Measurements from ENCODE around the gene GIT1. TPM values are rescaled to one million over a fixed set of nuclear protein-coding genes. Genes with fewer than 3 reads are reported as not detected.

The GIT1 gene
- total and polyA plus RNA-seq, 9 of the 15 experiments (the other 6 are each of a cell fraction or from before 2014, with no cell fraction given) = 0.35 to 35.3 (median 17.1) TPM

DNA sequence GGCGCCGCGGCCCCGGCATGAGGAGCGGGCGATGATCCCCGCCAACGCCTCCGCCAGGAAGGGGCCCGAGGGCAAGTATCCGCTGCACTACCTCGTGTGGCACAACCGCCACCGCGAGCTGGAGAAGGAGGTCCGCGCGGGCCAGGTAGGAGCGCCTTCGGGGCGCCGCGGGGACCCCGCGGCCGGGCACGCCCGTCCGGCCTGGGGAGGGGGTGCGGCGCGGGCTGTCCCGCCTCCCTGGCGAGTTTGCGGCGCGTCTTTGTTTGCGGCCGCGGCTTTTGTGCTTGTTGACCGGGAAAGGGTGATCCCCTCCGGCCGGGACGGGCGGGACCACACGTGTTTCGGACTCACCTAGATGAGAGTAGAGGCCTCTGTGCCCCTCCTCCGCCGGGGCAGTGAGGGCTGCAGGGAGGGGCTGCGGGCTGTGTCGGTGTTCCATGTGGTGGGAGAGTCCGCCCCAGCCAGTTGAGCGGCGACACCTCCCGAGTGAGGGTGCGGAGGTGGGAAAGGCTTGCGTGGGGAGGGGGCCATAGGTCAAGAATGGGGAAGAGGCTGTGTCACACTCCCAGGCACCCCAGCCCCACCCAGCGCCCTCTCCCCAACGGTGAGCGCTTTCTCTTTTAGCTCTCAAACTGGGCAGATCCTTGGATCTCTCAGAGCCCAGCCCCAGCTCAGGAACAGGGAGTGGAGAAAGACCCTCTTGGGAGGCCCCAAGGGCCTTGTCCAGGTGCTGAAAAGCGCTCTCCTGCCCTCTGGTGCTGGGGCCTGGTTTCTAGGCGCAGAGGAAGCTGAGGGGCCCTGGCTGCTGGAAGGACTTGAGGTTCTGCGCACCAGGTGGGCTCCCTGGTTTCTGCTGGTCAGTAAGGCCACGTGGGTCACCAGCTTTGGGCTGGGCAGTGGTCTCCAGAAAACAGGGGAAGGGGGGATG is 4.4 kb upstream of the GIT1 start (continued):
- TF ChIP-seq, protein P1, sequence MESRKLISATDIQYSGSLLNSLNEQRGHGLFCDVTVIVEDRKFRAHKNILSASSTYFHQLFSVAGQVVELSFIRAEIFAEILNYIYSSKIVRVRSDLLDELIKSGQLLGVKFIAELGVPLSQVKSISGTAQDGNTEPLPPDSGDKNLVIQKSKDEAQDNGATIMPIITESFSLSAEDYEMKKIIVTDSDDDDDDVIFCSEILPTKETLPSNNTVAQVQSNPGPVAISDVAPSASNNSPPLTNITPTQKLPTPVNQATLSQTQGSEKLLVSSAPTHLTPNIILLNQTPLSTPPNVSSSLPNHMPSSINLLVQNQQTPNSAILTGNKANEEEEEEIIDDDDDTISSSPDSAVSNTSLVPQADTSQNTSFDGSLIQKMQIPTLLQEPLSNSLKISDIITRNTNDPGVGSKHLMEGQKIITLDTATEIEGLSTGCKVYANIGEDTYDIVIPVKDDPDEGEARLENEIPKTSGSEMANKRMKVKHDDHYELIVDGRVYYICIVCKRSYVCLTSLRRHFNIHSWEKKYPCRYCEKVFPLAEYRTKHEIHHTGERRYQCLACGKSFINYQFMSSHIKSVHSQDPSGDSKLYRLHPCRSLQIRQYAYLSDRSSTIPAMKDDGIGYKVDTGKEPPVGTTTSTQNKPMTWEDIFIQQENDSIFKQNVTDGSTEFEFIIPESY (CRISPR knock-in tag; IDR thresholded peaks at IDR 0.05) = no peak
- TF ChIP-seq ARHGAP35 (IDR thresholded peaks at IDR 0.05; ENCODE audit: partially characterized antibody) (peak; percentile 19), NCOA6 (IDR thresholded peaks at IDR 0.05) (peak; percentile 87), HIVEP1 (CRISPR knock-in tag; IDR thresholded peaks at IDR 0.05) (no peak), ZNF561 (CRISPR knock-in tag; conservative IDR thresholded peaks at IDR 0.05) (no peak), ETV6 (IDR thresholded peaks at IDR 0.05; ENCODE audit: borderline replicate concordance in 1 of 2, low read depth in 2 of 2, low read length in 1 of 2) (no peak), ETV6 (CRISPR knock-in tag; IDR thresholded peaks at IDR 0.05; ENCODE audit: borderline replicate concordance) (no peak; the same call in 1 of the 2 replicates), MECOM (CRISPR knock-in tag; IDR thresholded peaks at IDR 0.05) (0 out of 2 replicates have a peak, but pooled peaks have one; percentile 30), NFYB (IDR thresholded peaks at IDR 0.05; ENCODE audit: extremely low read depth, insufficient read length) (no peak), MXI1 (IDR thresholded peaks at IDR 0.05; ENCODE audit: low read depth, low read length) (no peak), NEUROD1 (IDR thresholded peaks at IDR 0.05; ENCODE audit: borderline replicate concordance, low read depth, low read length, partially characterized antibody) (no peak), RAD51 (IDR thresholded peaks at IDR 0.05; ENCODE audit: borderline replicate concordance, low read depth) (no peak), SIN3A (IDR thresholded peaks at IDR 0.05; ENCODE audit: borderline replicate concordance in 2 of 2, control insufficient read depth in 1 of 2, low read depth in 2 of 2, low read length in 2 of 2) (peak; percentile 80 to 100; a peak in 3 of 4 replicates), ZNF431 (CRISPR knock-in tag; IDR thresholded peaks at IDR 0.05) (0 out of 2 replicates have a peak, but pooled peaks have one; percentile 26), ERF (CRISPR knock-in tag; IDR thresholded peaks at IDR 0.05) (no peak)
- TF ChIP-seq, protein P2, sequence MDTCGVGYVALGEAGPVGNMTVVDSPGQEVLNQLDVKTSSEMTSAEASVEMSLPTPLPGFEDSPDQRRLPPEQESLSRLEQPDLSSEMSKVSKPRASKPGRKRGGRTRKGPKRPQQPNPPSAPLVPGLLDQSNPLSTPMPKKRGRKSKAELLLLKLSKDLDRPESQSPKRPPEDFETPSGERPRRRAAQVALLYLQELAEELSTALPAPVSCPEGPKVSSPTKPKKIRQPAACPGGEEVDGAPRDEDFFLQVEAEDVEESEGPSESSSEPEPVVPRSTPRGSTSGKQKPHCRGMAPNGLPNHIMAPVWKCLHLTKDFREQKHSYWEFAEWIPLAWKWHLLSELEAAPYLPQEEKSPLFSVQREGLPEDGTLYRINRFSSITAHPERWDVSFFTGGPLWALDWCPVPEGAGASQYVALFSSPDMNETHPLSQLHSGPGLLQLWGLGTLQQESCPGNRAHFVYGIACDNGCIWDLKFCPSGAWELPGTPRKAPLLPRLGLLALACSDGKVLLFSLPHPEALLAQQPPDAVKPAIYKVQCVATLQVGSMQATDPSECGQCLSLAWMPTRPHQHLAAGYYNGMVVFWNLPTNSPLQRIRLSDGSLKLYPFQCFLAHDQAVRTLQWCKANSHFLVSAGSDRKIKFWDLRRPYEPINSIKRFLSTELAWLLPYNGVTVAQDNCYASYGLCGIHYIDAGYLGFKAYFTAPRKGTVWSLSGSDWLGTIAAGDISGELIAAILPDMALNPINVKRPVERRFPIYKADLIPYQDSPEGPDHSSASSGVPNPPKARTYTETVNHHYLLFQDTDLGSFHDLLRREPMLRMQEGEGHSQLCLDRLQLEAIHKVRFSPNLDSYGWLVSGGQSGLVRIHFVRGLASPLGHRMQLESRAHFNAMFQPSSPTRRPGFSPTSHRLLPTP (IDR thresholded peaks at IDR 0.05; ENCODE audit: borderline replicate concordance, extremely low read depth, insufficient read length) = no peak
- TF ChIP-seq, protein P3, sequence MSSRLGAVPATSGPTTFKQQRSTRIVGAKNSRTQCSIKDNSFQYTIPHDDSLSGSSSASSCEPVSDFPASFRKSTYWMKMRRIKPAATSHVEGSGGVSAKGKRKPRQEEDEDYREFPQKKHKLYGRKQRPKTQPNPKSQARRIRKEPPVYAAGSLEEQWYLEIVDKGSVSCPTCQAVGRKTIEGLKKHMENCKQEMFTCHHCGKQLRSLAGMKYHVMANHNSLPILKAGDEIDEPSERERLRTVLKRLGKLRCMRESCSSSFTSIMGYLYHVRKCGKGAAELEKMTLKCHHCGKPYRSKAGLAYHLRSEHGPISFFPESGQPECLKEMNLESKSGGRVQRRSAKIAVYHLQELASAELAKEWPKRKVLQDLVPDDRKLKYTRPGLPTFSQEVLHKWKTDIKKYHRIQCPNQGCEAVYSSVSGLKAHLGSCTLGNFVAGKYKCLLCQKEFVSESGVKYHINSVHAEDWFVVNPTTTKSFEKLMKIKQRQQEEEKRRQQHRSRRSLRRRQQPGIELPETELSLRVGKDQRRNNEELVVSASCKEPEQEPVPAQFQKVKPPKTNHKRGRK (tag; IDR thresholded peaks at IDR 0.05) = no peak
- TF ChIP-seq, protein P4, sequence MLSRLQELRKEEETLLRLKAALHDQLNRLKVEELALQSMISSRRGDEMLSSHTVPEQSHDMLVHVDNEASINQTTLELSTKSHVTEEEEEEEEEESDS (CRISPR knock-in tag; IDR thresholded peaks at IDR 0.05) = no peak
- TF ChIP-seq, protein P5, sequence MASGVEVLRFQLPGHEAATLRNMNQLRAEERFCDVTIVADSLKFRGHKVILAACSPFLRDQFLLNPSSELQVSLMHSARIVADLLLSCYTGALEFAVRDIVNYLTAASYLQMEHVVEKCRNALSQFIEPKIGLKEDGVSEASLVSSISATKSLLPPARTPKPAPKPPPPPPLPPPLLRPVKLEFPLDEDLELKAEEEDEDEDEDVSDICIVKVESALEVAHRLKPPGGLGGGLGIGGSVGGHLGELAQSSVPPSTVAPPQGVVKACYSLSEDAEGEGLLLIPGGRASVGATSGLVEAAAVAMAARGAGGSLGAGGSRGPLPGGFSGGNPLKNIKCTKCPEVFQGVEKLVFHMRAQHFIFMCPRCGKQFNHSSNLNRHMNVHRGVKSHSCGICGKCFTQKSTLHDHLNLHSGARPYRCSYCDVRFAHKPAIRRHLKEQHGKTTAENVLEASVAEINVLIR (CRISPR knock-in tag; IDR thresholded peaks at IDR 0.05) = no peak

Measured in K562 (cell line).